ENCODE measurements around the gene GRIK4. TPM values are rescaled to one million over a fixed set of nuclear protein-coding genes. Genes with fewer than 3 reads are reported as not detected.

GRIK4 gene
- total RNA-seq, 4 donors from 2014 or later, result under 0.01 to 0.69 (median 0.25) TPM

- TF ChIP-seq EP300 (IDR thresholded peaks at IDR 0.05) (no peak), POLR2A (IDR thresholded peaks at IDR 0.05) (no peak), POLR2AphosphoS5 (IDR thresholded peaks at IDR 0.05) (no peak), CTCF (IDR thresholded peaks at IDR 0.05) (no peak)
- H3K9me3 ChIP-seq, result peaks cover 0 to 8% (median 0%) of the 10 kb centered on the region in 3 donors
- H3K4me1 ChIP-seq, result peaks cover 0 to 13% (median 0%) of the 10 kb centered on the region in 3 donors
- no peaks in the 10 kb centered on the region for H3K36me3 ChIP-seq
- H3K27ac ChIP-seq, result no peak overlapping the region
- no peak overlapping the region for H3K4me3 ChIP-seq
- ATAC-seq, result no peak
- peaks cover 34% of the 10 kb centered on the region for H3K27me3 ChIP-seq
- 67 to 81% methylated on average over 1 to 3 of the region's 7 CpGs for WGBS, 2 donors (ENCODE audit: low coverage in 1 of 2)
Measured at GRCh38 chr11:120882175-120882574, 370.6 kb downstream of the GRIK4 start.

GRCh38 chr11:120883404-120884080 is 372.0 kb downstream of the GRIK4 start:
- ATAC-seq, result peak; percentile 66

GRCh38 chr11:120884154-120885020 is 372.8 kb downstream of the GRIK4 start:
- no peaks in the 10 kb centered on the region for H3K36me3 ChIP-seq
- peaks cover 0 to 13% (median 0%) of the 10 kb centered on the region in 3 donors for H3K4me1 ChIP-seq
- H3K27me3 ChIP-seq, result peaks cover 24% of the 10 kb centered on the region
- peaks cover 0 to 8% (median 0%) of the 10 kb centered on the region in 3 donors for H3K9me3 ChIP-seq
- H3K27ac ChIP-seq, result peak overlapping the region in 3 of 4 donors; percentile 14 to 38 (median 37)
- TF ChIP-seq CTCF (IDR thresholded peaks at IDR 0.05) (no peak), POLR2AphosphoS5 (IDR thresholded peaks at IDR 0.05) (no peak), EP300 (IDR thresholded peaks at IDR 0.05) (no peak), POLR2A (IDR thresholded peaks at IDR 0.05) (no peak)
- ATAC-seq, result no peak
- H3K4me3 ChIP-seq, result no peak overlapping the region
- 83 to 87% methylated on average over 7 to 12 of the region's 20 CpGs for WGBS, 2 donors (ENCODE audit: low coverage in 1 of 2)

More at GRCh38 chr11:120883404-120884080, 372.0 kb downstream of the GRIK4 start:
- peaks cover 24% of the 10 kb centered on the region for H3K27me3 ChIP-seq
- H3K27ac ChIP-seq, result peak overlapping the region in 3 of 4 donors; percentile 14 to 38 (median 37)
- TF ChIP-seq EP300 (IDR thresholded peaks at IDR 0.05) (no peak), POLR2A (IDR thresholded peaks at IDR 0.05) (no peak), CTCF (IDR thresholded peaks at IDR 0.05) (no peak), POLR2AphosphoS5 (IDR thresholded peaks at IDR 0.05) (no peak)
- peaks cover 0 to 13% (median 0%) of the 10 kb centered on the region in 3 donors for H3K4me1 ChIP-seq
- H3K36me3 ChIP-seq, result no peaks in the 10 kb centered on the region
- H3K9me3 ChIP-seq, result peaks cover 0 to 8% (median 0%) of the 10 kb centered on the region in 3 donors
- WGBS, 2 donors (ENCODE audit: low coverage in 1 of 2), result 39 to 100% methylated on average over 1 to 2 of the region's 9 CpGs
- no peak overlapping the region for H3K4me3 ChIP-seq

- peaks cover 0 to 8% (median 0%) of the 10 kb centered on the region in 3 donors for H3K9me3 ChIP-seq
- no peak overlapping the region for H3K27ac ChIP-seq
- no peaks in the 10 kb centered on the region for H3K36me3 ChIP-seq
- no peak overlapping the region for H3K4me3 ChIP-seq
- H3K4me1 ChIP-seq, result no peaks in the 10 kb centered on the region
- peaks cover 7% of the 10 kb centered on the region for H3K27me3 ChIP-seq
- WGBS, 2 donors (ENCODE audit: low coverage in 1 of 2), result 88 to 93% methylated on average over 6 to 7 of the region's 7 CpGs
- no peak for ATAC-seq
- TF ChIP-seq CTCF (IDR thresholded peaks at IDR 0.05) (no peak), POLR2AphosphoS5 (IDR thresholded peaks at IDR 0.05) (no peak), EP300 (IDR thresholded peaks at IDR 0.05) (no peak), POLR2A (IDR thresholded peaks at IDR 0.05) (no peak)
Measured at GRCh38 chr11:120890609-120891320, 379.2 kb downstream of the GRIK4 start.
